Dendritic cell treated with granulocyte-macrophage colony-stimulating factor and Interleukin-4, amounts not matched to agents 40 ng/mL and 50 ng/mL, for 4 days (primary cell): Measurements from ENCODE around the gene FSTL4.

ENCODE experiments used
- H3K27ac Mint-ChIP-seq: one replicate; pipeline ENCODE4 v1.8.0; 2022; ENCODE audit warnings: mild to moderate bottlenecking, mixed read lengths
- H3K27me3 Mint-ChIP-seq: one replicate; pipeline ENCODE4 v1.8.0; 2022; ENCODE audit warnings: mild to moderate bottlenecking, mixed read lengths
- H3K36me3 Mint-ChIP-seq: one replicate; pipeline ENCODE4 v1.8.0; 2022; ENCODE audit warnings: low read depth, mixed read lengths
- H3K4me1 Mint-ChIP-seq: one replicate; pipeline ENCODE4 v1.8.0; 2022; ENCODE audit warnings: low read depth, mixed read lengths
- H3K4me3 Mint-ChIP-seq: one replicate; pipeline ENCODE4 v1.8.0; 2022; ENCODE audit warnings: mild to moderate bottlenecking, moderate library complexity, mixed read lengths
- H3K9me3 Mint-ChIP-seq: one replicate; pipeline ENCODE4 v1.8.0; 2022; ENCODE audit warnings: mixed read lengths
- intact Hi-C: fragments of 100-400 bp; cut with micrococcal nuclease; formaldehyde crosslinking; loops from one replicate; pipeline ENCODE4 v1.15.0; 2022

The FSTL4 gene

GRCh38 chr5:133432956-133433532 lies 179.3 kb downstream of the FSTL4 start:
- no peaks in the 10 kb centered on the region for H3K9me3 Mint-ChIP-seq
- no peak overlapping the region for H3K4me3 Mint-ChIP-seq
- intact Hi-C loops, result no loop called here
- peaks cover 12% of the 10 kb centered on the region for H3K27me3 Mint-ChIP-seq
- no peak overlapping the region for H3K27ac Mint-ChIP-seq
- no peaks in the 10 kb centered on the region for H3K36me3 Mint-ChIP-seq
- no peaks in the 10 kb centered on the region for H3K4me1 Mint-ChIP-seq

GRCh38 chr5:133431326-133431865 lies 180.9 kb downstream of the FSTL4 start:
- no peaks in the 10 kb centered on the region for H3K4me1 Mint-ChIP-seq
- intact Hi-C loops, result no loop called here
- no peaks in the 10 kb centered on the region for H3K9me3 Mint-ChIP-seq
- H3K4me3 Mint-ChIP-seq, result no peak overlapping the region
- H3K36me3 Mint-ChIP-seq, result no peaks in the 10 kb centered on the region
- no peak overlapping the region for H3K27ac Mint-ChIP-seq
- peaks cover 9% of the 10 kb centered on the region for H3K27me3 Mint-ChIP-seq

- Mint-ChIP-seq H3K9me3 (no peaks in the 10 kb centered on the region), H3K27me3 (peaks cover 10% of the 10 kb centered on the region), H3K4me1 (no peaks in the 10 kb centered on the region), H3K4me3 (no peak overlapping the region), H3K27ac (no peak overlapping the region), H3K36me3 (no peaks in the 10 kb centered on the region)
- intact Hi-C loops, result no loop called here
Observed at GRCh38 chr5:133430095-133430494, 182.2 kb downstream of the FSTL4 start.

GRCh38 chr5:133429046-133429445 lies 183.3 kb downstream of the FSTL4 start:
- intact Hi-C loops, result no loop called here
- no peak overlapping the region for H3K4me3 Mint-ChIP-seq
- H3K9me3 Mint-ChIP-seq, result no peaks in the 10 kb centered on the region
- H3K27ac Mint-ChIP-seq, result no peak overlapping the region
- H3K4me1 Mint-ChIP-seq, result peaks cover under 1% of the 10 kb centered on the region
- H3K36me3 Mint-ChIP-seq, result no peaks in the 10 kb centered on the region
- peaks cover 10% of the 10 kb centered on the region for H3K27me3 Mint-ChIP-seq

- H3K4me1 Mint-ChIP-seq, result peaks cover 7% of the 10 kb centered on the region
- no peaks in the 10 kb centered on the region for H3K36me3 Mint-ChIP-seq
- intact Hi-C loops, result no loop called here
- no peak overlapping the region for H3K4me3 Mint-ChIP-seq
- H3K27ac Mint-ChIP-seq, result no peak overlapping the region
- peaks cover 16% of the 10 kb centered on the region for H3K27me3 Mint-ChIP-seq
- no peaks in the 10 kb centered on the region for H3K9me3 Mint-ChIP-seq
Observed at GRCh38 chr5:133428072-133428660, 184.2 kb downstream of the FSTL4 start.

GRCh38 chr5:133427121-133427777 lies 185.1 kb downstream of the FSTL4 start:
- no peak overlapping the region for H3K4me3 Mint-ChIP-seq
- H3K4me1 Mint-ChIP-seq, result peaks cover 7% of the 10 kb centered on the region
- H3K27me3 Mint-ChIP-seq, result peaks cover 18% of the 10 kb centered on the region
- no peaks in the 10 kb centered on the region for H3K9me3 Mint-ChIP-seq
- H3K36me3 Mint-ChIP-seq, result no peaks in the 10 kb centered on the region
- intact Hi-C loops, result no loop called here
- H3K27ac Mint-ChIP-seq, result no peak overlapping the region

GRCh38 chr5:133426264-133426663 lies 186.1 kb downstream of the FSTL4 start:
- intact Hi-C loops, result no loop called here
- Mint-ChIP-seq H3K27me3 (peaks cover 24% of the 10 kb centered on the region), H3K36me3 (no peaks in the 10 kb centered on the region), H3K9me3 (no peaks in the 10 kb centered on the region), H3K4me3 (no peak overlapping the region), H3K4me1 (peaks cover 7% of the 10 kb centered on the region), H3K27ac (no peak overlapping the region)

GRCh38 chr5:133425764-133426163 lies 186.6 kb downstream of the FSTL4 start:
- Mint-ChIP-seq H3K36me3 (no peaks in the 10 kb centered on the region), H3K9me3 (no peaks in the 10 kb centered on the region), H3K27me3 (peaks cover 24% of the 10 kb centered on the region), H3K4me3 (no peak overlapping the region), H3K27ac (no peak overlapping the region), H3K4me1 (peaks cover 7% of the 10 kb centered on the region)
- intact Hi-C loops, result no loop called here

- Mint-ChIP-seq H3K27me3 (peaks cover 24% of the 10 kb centered on the region), H3K4me1 (peaks cover 7% of the 10 kb centered on the region), H3K4me3 (no peak overlapping the region), H3K9me3 (no peaks in the 10 kb centered on the region), H3K36me3 (no peaks in the 10 kb centered on the region), H3K27ac (no peak overlapping the region)
- intact Hi-C loops, result no loop called here
Observed at GRCh38 chr5:133425222-133425621, 187.1 kb downstream of the FSTL4 start.

GRCh38 chr5:133423618-133424282 lies 188.6 kb downstream of the FSTL4 start:
- peaks cover 7% of the 10 kb centered on the region for H3K4me1 Mint-ChIP-seq
- peaks cover 24% of the 10 kb centered on the region for H3K27me3 Mint-ChIP-seq
- no peak overlapping the region for H3K27ac Mint-ChIP-seq
- no peaks in the 10 kb centered on the region for H3K9me3 Mint-ChIP-seq
- no peaks in the 10 kb centered on the region for H3K36me3 Mint-ChIP-seq
- intact Hi-C loops, result loop anchor here (5.0 kb wide), 2 partner anchors 444 to 519 kb away; no protein-coding TSS in a partner anchor
- no peak overlapping the region for H3K4me3 Mint-ChIP-seq

- H3K36me3 Mint-ChIP-seq, result no peaks in the 10 kb centered on the region
- peaks cover 24% of the 10 kb centered on the region for H3K27me3 Mint-ChIP-seq
- no peaks in the 10 kb centered on the region for H3K9me3 Mint-ChIP-seq
- intact Hi-C loops, result loop anchor here (5.0 kb wide), 2 partner anchors 444 to 519 kb away; no protein-coding TSS in a partner anchor
- no peak overlapping the region for H3K27ac Mint-ChIP-seq
- H3K4me1 Mint-ChIP-seq, result peaks cover 7% of the 10 kb centered on the region
- no peak overlapping the region for H3K4me3 Mint-ChIP-seq
Observed at GRCh38 chr5:133423011-133423617, 189.2 kb downstream of the FSTL4 start.

GRCh38 chr5:133421806-133422205 lies 190.5 kb downstream of the FSTL4 start:
- peaks cover 29% of the 10 kb centered on the region for H3K27me3 Mint-ChIP-seq
- H3K9me3 Mint-ChIP-seq, result no peaks in the 10 kb centered on the region
- no peaks in the 10 kb centered on the region for H3K36me3 Mint-ChIP-seq
- no peak overlapping the region for H3K4me3 Mint-ChIP-seq
- H3K4me1 Mint-ChIP-seq, result peaks cover 7% of the 10 kb centered on the region
- intact Hi-C loops, result loop anchor here (5.0 kb wide), 2 partner anchors 445 to 520 kb away; no protein-coding TSS in a partner anchor
- H3K27ac Mint-ChIP-seq, result no peak overlapping the region

- Mint-ChIP-seq H3K27me3 (peaks cover 28% of the 10 kb centered on the region), H3K27ac (no peak overlapping the region), H3K4me1 (peaks cover 7% of the 10 kb centered on the region), H3K4me3 (no peak overlapping the region), H3K36me3 (no peaks in the 10 kb centered on the region), H3K9me3 (no peaks in the 10 kb centered on the region)
- intact Hi-C loops, result loop anchor here (5.0 kb wide), 2 partner anchors 446 to 521 kb away; no protein-coding TSS in a partner anchor
Observed at GRCh38 chr5:133421394-133421793, 190.9 kb downstream of the FSTL4 start.
